ENCODE data around the gene MAGOH. TPM values are rescaled to one million over a fixed set of nuclear protein-coding genes. Genes with fewer than 3 reads are reported as not detected.

The MAGOH gene
- total RNA-seq, 1 experiment from 2014 or later, result 55.9 TPM

DNA sequence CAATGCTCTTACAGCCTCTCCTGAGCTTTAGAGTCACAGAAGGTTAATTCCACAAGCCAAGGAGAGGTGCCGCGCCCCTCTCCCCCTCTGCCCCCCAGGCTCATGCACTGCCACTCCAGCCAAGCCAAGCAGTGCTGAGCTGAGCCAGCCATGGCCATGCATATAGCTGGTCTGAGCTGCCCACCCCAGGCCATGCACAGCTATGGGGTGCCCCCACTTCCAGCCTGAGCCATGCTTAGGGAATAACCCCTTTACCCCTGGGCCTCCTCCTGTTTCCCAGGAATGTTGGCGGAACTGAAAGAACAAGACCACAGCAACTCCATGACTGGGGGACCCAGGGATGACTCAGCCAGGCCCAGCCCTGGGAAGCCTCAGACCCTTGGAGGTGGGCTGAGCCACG, 34.0 kb upstream of the MAGOH start:
- in situ Hi-C loops (cut with HindIII; ENCODE audit: low sequenced_read_pairs), result no loop called here
- no peak for DNase-seq (ENCODE audit: low spot score)

DNA sequence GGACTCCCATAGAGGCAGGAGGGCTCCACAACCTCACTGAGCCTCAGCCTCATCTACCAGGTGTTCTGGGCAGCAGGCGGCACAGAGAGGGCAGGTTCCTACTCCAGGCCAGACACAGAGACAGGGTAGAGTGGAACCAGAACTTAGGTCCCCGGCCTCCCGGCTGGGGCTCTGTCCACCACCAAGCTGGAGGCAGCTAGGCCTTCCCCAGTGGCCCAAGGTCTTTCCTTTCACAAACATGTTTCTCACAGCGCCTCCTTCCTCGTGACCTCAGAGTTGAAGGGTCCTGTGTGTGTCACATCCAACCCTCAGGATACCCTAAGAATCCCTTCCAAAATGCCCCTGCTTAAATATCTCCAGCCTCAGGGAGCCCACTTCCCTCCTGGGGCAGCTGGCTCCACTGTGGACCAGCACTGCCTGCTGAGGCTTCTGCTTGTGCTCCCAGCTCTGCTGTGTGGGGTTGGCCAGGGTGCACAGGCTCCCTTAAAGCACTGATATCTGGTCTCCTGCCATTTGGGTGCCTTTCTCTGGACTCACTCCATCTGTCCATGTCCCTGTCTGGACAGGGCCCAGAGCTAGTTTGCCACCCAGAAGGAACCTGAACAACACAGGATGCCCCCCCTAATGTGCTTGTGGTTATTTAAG, 33.2 kb upstream of the MAGOH start:
- DNase-seq (ENCODE audit: low spot score), result no peak
- in situ Hi-C loops (cut with HindIII; ENCODE audit: low sequenced_read_pairs), result no loop called here

DNA sequence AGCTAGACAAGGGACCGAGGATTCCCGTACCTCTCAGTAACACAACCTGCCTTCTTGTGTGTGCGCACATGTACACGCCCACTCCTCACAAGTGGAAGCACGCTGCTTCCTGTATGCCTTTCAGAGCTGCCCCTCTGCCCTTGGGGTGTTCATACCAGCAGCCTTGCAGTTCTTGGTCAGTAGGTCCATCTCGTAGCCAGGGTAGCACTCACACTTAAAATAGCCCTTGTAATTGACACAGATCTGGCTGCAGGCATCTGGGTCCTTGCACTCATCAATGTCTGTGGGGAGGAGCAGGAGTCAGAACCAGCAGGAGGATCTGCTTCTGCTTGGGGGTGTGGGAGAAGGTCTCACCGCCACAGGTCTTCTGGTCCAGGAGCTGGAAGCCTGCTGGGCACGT, 32.6 kb upstream of the MAGOH start:
- no peak for DNase-seq (ENCODE audit: low spot score)
- in situ Hi-C loops (cut with HindIII; ENCODE audit: low sequenced_read_pairs), result no loop called here

DNA sequence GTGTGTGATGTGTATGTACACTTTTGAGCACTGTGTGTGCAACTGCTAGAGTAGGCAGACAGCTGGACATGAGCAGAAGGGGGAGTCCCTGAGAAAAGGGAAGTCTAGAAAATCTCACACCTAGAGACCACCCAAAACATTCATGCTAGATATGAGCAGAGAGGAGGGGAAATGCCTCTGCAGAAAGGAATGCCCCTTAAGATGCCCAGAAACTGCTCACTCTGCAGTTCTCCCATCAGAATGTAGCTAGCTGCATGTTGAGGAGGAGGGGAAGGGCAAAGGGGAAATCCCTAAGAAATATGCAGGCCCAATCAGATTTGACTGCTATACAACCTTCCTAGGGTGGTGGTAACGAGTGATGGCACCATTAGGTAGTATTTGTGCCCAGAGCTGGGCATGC, 31.8 kb upstream of the MAGOH start:
- in situ Hi-C loops (cut with HindIII; ENCODE audit: low sequenced_read_pairs), result no loop called here
- DNase-seq (ENCODE audit: low spot score), result no peak

DNA sequence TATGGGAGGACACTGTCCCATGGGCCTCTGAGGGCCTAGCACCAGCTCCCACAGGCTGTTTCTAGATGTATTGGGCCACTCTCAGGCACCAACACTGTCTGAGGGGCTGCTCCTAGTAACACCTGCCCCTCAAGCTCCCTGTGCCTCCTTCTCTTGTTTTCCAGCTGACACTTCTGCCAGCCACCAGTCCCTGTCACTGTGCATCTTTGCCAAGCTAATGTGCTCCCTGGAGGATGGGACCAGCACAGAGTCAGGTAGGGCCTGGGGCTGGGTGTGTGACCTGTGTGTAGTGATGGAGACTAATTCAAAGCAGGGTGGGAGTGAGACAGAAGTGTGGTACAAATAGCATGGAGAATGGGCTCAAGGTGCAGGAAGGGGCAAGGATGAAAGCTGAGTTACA, 29.4 kb upstream of the MAGOH start:
- DNase-seq (ENCODE audit: low spot score), result no peak
- in situ Hi-C loops (cut with HindIII; ENCODE audit: low sequenced_read_pairs), result no loop called here

DNA sequence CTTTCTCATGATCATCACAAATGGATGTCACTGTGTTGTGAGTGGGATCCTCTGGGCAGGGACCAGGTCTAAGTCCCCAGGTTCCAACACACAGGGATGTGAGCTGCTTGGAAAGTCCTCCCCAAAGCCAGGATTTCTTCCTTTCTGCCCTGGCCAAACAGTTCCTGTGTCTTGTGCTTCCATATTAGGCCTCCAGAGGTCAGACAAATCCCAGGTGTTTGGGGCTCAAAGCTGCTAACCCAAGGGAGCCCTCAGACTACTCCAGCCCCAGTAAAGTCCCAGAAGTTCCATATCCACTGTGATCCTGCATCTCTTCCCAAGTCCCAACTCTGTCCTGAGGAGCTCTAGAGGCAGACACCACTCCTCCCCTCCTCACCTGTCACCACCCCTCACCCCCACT, 27.7 kb upstream of the MAGOH start:
- in situ Hi-C loops (cut with HindIII; ENCODE audit: low sequenced_read_pairs), result no loop called here
- no peak for DNase-seq (ENCODE audit: low spot score)

DNA sequence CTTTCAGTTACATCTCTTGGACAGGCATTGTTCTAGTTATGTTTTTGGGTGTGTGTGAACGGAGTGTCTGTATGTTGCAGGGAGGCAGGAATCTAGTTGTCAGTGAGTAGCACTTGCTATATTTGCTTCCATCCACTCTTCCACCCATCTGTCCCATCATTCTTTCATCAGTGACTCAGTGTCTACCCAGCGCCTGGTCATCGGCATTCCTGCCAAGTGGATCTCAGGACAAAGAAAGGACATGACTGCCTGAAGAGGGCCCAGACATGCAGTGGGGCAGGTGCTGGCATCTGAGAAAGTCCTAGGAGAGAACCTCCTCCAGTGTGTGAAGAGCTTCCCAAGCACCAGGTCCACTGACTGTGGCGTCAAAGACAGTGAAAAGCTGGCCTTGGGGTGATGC, 27.3 kb upstream of the MAGOH start:
- DNase-seq (ENCODE audit: low spot score), result no peak
- in situ Hi-C loops (cut with HindIII; ENCODE audit: low sequenced_read_pairs), result no loop called here

DNA sequence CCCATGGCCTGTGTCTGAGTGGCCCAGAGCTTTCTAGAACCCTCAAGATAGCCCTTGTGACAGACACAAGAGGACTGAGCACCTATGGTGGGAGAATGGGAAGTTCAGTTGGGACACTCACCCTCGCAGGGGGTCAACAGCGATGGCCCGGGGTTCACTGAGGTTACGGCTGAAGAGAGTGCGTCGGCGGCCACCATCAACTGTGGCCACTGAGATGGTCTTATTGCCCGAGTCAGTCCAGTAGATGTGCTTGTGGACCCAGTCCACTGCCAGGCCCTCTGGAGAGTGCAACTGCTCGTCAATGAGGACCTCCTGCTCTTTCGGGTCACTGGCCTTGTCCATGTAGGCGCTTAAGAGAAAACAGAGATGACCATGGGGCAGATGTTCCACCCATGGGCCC, 25.7 kb upstream of the MAGOH start:
- in situ Hi-C loops (cut with HindIII; ENCODE audit: low sequenced_read_pairs), result no loop called here
- DNase-seq (ENCODE audit: low spot score), result no peak

DNA sequence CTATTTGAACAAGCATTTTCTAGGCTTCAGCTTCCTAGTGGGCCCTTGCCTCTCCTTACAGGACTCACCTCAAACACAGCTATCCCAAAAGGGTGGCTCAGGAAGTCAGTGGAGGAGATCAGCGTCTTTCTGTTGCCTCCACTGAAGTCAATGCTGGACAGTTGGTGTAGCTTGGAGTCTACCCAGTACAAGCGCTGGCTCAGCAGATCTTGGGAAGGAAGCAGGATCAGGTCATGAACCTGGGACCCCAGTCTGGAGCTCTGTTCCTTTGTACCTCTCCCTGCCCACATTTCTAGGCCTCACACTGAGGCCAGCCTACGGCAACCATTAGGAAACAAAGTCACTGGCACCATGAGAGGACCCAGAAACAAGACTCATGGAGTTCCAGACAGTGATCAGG, 23.7 kb upstream of the MAGOH start:
- DNase-seq (ENCODE audit: low spot score), result no peak
- in situ Hi-C loops (cut with HindIII; ENCODE audit: low sequenced_read_pairs), result no loop called here

DNA sequence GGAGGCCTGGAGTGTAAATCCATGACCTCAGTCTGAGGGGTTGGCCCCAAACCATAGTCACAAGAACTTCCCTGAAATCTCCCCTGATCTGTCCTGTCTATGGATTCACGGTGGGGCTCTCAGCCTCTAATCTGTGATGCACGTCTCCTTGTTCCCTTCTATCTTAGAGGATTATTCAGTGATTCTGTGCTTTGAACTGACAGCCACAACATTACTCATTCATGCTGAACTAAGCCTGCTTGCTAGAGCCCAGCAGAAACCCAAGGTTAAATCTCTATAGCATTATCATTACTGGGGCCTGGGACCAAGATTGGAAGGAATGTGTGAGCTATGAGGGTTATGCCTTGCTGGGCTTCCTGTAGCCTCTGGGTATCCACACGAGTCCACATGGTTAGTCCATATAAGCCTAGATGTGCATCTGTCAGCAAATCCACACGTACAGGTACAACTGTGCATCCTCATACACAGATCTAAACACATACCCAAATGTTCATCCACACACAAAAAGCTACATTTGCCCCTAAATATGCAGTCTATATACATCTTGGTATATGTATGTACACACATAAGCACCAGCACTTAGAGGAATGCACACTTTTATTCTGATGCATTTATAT, 22.4 kb upstream of the MAGOH start:
- in situ Hi-C loops (cut with HindIII; ENCODE audit: low sequenced_read_pairs), result no loop called here

DNA sequence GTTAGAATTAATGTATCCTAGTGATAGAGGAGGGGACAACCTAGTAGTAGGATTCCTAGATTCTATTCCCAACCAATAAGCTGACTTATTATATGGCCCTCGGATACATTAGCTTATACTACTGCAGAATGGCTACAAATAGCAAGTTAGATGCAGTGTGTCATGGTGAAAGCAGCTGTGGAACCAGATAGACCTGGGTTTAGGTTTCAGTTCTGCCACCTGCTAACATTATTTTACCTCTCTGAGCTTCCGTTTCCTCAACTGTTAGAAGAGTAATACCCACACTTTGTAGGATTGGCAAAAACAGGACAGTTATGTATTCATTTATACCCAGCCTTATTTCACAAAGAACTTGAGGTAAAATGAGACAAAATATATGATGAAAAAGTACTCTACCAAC, 21.6 kb upstream of the MAGOH start:
- no peak for DNase-seq (ENCODE audit: low spot score)

More for the DNA sequence above, 22.4 kb upstream of the MAGOH start:
- DNase-seq (ENCODE audit: low spot score), result no peak

DNA sequence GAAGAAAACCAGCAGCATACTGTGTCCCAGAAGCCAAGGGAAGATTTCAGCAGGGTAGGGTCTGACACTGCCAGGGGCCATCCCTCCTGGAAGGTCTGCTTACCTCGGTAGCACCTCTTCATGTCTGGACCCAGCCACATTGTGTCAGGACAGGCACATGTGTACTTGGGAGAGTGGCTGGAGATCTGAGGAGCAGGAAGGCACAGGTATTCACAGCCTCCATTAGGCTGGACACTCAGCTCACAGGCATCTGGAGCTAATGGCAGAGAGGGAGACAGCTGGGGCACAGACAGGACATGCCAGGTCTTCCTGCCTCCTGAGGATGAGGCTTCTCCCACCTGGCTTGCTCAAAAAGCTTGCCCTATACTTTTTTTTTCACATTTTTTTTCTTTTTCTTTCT, 19.9 kb upstream of the MAGOH start:
- in situ Hi-C loops (cut with HindIII; ENCODE audit: low sequenced_read_pairs), result no loop called here
- DNase-seq (ENCODE audit: low spot score), result no peak

More for the DNA sequence above, 21.6 kb upstream of the MAGOH start:
- in situ Hi-C loops (cut with HindIII; ENCODE audit: low sequenced_read_pairs), result no loop called here

DNA sequence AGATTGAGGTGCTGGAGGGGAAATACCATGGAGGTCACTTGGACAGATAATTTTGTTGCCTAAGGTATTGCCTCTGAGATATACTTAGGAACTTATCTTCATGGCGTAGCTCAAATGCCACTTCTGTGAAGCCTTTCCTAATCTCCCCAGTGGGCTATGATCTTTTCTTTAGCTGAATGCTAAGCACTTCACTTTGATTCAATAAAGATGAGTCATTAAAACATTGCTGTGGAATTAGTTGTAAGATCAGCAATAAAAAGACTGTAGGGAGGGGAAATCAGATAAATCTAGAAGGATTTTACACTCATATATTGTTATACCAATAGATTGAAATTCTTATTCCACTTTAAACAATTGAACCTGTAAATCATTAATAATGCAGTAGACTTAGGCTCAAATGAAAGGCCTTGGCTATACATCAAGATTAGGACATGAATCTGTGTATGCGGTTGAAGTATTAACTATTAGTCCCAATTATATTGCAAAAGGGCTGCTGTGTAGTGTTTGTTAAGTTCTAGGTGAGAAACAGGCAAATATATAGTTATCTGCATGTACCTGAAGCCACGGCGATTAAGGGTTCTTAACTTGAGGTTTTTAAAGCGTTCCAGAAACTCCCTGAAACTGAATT, 19.2 kb upstream of the MAGOH start:
- in situ Hi-C loops (cut with HindIII; ENCODE audit: low sequenced_read_pairs), result no loop called here
- DNase-seq (ENCODE audit: low spot score), result no peak

DNA sequence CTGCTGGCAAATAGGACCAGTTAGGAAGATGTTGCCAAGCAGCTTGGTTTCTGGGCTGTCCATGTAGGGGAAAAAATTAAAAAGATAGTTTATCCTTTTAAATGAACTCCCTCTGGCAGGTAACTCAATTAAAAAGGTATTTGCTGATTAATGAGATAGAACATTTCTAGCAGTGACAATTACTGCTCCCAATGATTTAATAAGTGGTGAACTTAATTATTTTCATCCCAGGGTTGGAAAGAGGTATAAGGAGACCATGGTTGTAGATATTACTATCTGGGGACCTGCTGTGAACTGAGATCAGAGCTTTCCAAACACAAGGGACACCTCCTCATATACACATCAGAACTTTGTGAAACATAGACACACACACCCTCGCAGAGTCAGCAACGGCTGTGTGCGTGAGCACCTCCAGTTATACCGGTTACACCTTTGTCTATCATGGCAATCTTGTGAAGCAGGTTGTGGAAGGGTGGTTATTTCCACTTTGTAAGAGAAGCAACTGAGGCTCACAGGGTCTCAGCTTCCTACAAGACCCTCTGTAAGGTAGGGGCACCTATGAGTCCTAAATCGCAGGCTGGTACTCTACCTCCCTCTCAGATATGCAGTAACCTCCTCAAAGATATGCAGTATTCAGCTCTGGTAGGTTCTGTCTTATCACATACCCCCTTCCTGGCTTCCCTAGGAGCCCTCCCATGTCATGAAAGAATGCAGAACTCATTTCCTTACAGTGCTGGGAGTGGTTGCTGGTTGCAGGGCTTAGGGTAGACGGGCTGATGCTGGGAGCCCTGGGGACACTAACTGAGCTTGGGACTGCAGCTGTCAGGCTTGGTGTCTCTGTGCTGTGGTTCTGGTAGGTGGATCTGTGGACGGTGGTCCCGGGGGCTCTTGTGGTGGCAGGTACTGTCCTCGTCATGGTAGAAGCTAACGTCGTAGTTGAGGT, 18.5 kb upstream of the MAGOH start:
- DNase-seq (ENCODE audit: low spot score), result no peak
- in situ Hi-C loops (cut with HindIII; ENCODE audit: low sequenced_read_pairs), result no loop called here

DNA sequence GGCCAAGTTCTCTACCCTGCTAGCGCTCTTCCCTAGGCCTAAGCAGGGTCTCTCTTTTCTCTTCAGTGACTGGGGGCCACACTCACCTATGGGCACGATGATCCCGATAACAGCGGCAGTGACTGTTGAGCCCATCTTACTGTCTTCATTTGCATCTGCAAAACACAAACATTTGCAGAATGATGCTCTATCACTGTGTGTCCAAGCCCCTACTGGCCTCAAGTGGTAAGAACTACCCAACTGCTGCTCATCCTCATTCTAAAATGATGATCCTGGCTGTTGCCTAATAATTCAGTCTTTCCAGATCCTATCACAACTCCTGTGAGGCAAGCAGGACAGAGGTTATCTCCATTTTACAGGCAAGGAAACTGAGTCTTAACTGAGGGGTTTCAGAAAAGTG, 16.7 kb upstream of the MAGOH start:
- in situ Hi-C loops (cut with HindIII; ENCODE audit: low sequenced_read_pairs), result no loop called here
- no peak for DNase-seq (ENCODE audit: low spot score)

DNA sequence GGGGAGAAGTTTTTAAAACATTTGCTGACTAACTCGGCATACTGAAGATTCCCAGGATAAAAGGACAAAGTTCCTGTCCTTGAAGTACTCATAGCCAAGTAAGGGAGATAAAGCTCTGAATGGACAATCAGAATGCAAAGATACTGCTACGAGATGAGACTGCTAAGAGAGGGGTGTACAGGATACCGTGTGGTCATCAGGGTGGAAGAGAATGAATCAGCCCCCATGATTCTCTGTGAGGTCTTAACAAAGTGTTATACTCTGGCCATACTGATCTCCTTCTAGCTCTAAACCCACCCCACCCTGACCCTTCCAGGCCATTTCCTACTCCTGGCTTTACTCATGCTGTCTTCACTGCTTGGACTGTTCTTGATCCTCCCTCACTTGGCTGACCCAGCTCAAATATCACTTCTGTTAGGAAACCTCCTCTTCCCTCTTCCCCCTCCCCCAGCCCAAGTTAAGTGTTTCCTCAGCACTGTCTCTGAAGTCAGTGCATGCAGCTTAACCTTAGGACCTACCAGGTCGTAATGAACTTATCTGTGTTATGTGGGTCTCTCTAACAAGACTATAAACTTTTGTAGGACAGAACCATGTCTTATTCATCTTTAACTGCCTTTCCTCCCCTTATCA, 15.8 kb upstream of the MAGOH start:
- DNase-seq (ENCODE audit: low spot score), result no peak
- in situ Hi-C loops (cut with HindIII; ENCODE audit: low sequenced_read_pairs), result no loop called here

DNA sequence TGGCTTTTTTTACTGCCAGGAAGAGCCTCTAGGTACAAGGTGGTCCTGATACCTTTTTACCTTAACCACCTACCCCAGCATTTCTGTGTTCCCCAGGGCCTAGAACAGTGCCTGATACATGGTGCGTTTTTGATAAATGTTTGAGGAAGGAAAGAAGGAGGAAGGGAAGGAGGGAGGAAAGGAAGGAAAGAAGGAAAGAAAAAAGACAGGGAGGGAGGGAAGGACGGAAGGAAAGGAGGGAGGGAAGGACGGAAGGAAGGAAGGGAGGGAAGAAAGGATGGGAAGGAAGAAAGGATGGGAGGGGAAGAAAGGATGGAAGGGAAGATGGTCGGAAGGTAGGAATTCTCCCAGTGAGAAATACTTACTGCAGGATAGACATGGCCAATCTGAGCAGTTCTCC, 12.0 kb upstream of the MAGOH start:
- in situ Hi-C loops (cut with HindIII; ENCODE audit: low sequenced_read_pairs), result no loop called here
- DNase-seq (ENCODE audit: low spot score), result no peak

DNA sequence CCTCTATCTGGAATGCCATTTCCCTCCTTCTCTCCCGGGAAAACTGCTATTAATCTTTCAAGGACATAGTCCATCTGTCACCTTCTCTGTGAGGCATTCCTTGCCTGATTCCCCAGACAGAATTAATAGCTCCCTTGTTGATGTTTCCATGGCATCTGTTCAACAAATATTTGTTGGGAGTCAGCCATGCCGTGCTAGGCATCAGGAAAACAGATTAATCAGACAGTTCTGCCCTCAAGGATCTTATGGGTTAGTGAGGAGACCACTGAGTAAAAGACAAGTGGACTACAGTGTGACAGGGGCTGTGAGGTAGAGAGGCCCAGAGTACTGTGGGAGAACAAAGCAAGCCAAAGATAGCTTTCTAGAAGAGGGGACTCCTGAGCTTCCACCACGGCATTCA, 11.4 kb upstream of the MAGOH start:
- in situ Hi-C loops (cut with HindIII; ENCODE audit: low sequenced_read_pairs), result no loop called here

DNA sequence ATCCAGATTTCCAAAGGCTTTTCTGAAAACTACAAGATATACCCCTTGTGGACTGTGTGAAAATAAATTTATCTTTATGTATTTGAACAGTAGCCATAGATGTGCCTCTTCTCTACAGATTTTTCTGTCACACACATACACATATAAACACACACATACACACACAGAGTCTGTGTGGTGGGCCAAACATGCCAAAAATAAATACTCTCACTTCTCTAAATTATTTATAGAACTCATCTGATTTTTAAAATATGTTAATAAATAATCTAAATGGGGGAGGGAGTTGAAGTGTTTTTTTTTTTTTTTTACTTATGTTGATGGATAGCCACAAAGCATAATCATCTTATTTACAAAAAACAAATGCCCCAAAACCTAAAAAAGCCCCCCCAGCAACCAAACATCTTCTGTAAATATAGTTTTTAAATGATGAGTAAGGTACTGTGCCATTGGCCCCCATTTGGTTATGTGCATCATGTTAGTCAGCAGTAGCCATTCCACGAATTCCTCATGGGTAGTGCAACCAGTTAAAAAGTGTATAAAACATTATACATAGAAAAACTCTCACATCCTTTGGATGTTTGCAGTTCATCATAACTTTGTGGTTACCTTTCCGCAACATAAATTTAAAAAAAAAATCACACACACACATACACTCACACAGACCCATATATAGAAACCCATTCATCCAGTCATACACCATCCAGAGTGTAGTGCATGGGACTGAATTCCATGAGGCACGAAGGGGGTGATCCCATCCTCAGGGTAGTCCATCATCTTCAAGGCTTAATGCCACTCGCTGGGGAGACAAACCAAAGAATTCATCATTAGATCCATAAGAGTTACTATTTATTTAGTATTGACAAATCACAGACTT, 8.2 kb upstream of the MAGOH start:
- in situ Hi-C loops (cut with HindIII; ENCODE audit: low sequenced_read_pairs), result no loop called here

More for the DNA sequence above, 11.4 kb upstream of the MAGOH start:
- DNase-seq (ENCODE audit: low spot score), result no peak

More for the DNA sequence above, 8.2 kb upstream of the MAGOH start:
- no peak for DNase-seq (ENCODE audit: low spot score)

Measured in G401 (cell line).